Measurements from ENCODE around the gene AK8. TPM values are rescaled to one million over a fixed set of nuclear protein-coding genes. Genes with fewer than 3 reads are reported as not detected.

AK8 gene
- total RNA-seq, 2 donors from 2014 or later: 0.24 to 0.63 TPM

DNA sequence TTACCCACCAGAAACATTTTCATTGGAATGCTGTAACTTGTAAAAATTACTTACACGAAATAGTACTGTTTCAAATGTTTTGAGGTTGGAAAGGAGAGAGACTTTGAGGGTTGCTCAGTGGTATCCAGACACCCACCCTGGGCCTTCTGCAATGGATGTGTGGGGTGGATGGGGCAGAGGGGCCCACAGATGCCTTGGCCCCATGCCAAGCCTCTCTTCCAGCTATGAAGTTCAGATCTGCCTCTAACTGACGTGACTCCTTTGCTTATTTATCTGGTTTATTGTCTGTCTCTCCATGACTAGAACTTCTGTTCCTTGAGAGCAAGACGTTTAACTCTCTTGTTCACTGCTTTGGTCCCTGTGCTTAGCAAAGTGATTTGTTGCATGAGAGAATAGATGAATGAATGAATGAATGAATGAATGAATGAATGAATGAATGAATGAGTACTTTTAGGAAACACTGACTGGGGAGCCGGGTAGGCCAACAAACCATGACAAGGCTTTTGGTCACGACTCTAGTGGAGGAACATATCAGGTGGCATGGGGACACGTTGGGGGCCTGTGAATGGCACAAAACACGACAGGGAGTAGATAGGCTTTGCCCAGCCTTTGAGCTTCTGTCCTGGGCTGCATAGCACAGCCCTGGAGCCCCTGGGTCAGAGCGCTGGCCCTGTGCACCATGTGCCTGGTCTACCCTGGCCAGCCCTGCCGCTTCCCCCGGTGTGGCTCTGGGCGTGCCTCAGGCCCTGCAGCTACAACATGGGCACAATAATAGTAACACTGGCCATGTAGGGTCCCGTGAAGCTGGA lies 31.8 kb downstream of the AK8 start:
- no peak for DNase-seq
- Mint-ChIP-seq H3K36me3 (ENCODE audit: insufficient read depth in 2 of 2) (no peaks in the 10 kb centered on the region), H3K27me3 (ENCODE audit: low read depth) (no peaks in the 10 kb centered on the region), H3K27ac (no peak overlapping the region), H3K4me3 (no peak overlapping the region), H3K9me3 (no peaks in the 10 kb centered on the region), H3K4me1 (ENCODE audit: low read depth) (peaks cover 26% of the 10 kb centered on the region)
- ATAC-seq (replicated peaks in 1 of 2): no peak

DNA sequence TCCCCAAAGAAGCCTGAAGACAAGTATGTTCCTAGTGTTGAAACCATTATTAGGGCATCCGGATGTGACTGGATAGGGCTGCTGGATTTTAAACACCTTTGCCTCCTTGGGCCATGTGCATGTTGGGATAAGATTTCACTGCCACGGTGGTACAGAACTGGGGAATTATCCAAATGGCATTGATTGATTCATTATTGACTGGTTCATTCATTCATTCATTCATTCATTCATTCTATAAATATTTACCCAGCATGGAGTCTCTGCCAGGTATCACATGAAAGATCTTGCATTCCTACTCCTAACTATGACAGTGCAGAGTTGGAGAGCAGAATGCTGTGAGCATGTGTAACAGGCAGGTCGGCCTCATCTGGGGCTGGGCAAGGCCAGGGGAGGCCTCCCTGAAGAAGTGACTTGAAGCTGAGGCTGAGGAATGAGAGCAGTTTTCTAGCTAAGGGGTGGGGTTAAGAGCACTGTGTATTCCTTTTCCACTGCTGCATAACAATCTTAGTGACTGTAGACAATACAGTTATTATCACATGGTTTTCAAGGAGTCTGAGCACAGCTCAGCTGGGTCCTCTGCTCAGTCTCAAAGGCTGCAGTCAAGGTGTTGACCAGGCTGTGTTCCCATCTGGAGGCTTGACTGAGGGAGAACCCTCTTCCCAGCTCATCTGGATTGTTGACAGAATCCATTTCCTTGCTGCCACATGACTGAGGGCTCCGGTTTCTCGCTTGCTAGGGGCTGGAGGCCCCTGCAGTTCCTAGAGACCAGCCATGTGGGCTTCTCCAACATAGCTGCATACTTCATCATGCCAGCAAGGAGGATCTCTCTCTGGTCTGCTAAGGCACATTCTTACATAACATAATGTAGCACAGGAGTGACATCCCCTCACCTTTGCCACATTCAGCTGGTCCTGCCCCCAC lies 35.7 kb downstream of the AK8 start:
- no peaks in the 10 kb centered on the region for H3K9me3 Mint-ChIP-seq
- no peak overlapping the region for H3K4me3 Mint-ChIP-seq
- H3K36me3 Mint-ChIP-seq (ENCODE audit: insufficient read depth in 2 of 2): no peaks in the 10 kb centered on the region
- H3K27me3 Mint-ChIP-seq (ENCODE audit: low read depth): no peaks in the 10 kb centered on the region
- H3K4me1 Mint-ChIP-seq (ENCODE audit: low read depth): no peaks in the 10 kb centered on the region
- ATAC-seq (replicated peaks in 1 of 2) (no peak), DNase-seq (no peak)
- H3K27ac Mint-ChIP-seq: no peak overlapping the region

DNA sequence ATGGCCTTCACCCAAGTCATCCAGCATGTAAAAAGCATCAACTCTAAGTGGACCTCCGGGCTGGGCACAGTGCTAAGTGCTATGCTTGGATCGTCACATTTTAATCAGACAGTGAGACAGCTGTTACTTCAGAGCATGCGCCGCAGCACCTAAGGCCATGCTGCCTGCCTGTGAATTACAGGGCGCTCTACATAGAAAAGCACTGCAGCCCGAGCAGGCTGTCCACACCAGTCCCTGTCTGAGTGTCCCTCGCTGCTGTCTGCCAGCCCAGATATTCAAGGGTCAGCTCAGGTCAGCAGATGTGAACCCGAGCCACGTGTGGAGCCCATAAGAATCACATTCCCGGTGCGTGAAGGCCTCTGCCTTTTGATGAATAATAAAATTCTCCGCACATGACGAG lies 37.1 kb downstream of the AK8 start:
- no peak overlapping the region for H3K4me3 Mint-ChIP-seq
- ATAC-seq (replicated peaks in 1 of 2): no peak
- no peak for DNase-seq
- no peaks in the 10 kb centered on the region for H3K27me3 Mint-ChIP-seq (ENCODE audit: low read depth)
- H3K36me3 Mint-ChIP-seq (ENCODE audit: insufficient read depth in 2 of 2): no peaks in the 10 kb centered on the region
- no peaks in the 10 kb centered on the region for H3K4me1 Mint-ChIP-seq (ENCODE audit: low read depth)
- H3K9me3 Mint-ChIP-seq: no peaks in the 10 kb centered on the region
- no peak overlapping the region for H3K27ac Mint-ChIP-seq

DNA sequence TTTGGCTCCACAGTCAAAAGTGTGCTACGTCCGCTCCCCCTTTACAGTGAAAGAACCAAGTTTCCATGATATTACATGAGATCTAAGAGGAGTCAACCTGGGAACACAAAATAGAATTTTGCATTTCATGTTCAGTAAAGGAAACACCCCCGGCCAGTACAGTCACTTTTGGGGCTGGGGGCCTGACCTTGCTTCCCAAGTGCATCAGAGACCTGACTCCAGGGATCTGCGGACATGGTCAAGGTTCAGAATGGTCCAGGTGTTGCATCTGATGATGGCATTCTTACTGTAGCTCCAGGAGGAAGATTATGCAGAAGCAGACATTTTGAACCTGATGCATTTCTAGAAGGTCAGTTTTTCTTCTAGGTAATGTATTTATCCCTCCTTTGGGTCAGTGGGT lies 39.8 kb downstream of the AK8 start:
- Mint-ChIP-seq H3K4me1 (ENCODE audit: low read depth) (no peaks in the 10 kb centered on the region), H3K27me3 (ENCODE audit: low read depth) (peaks cover 7% of the 10 kb centered on the region), H3K9me3 (no peaks in the 10 kb centered on the region), H3K4me3 (no peak overlapping the region), H3K36me3 (ENCODE audit: insufficient read depth in 2 of 2) (no peaks in the 10 kb centered on the region), H3K27ac (no peak overlapping the region)
- ATAC-seq (replicated peaks in 1 of 2): no peak
- no peak for DNase-seq

DNA sequence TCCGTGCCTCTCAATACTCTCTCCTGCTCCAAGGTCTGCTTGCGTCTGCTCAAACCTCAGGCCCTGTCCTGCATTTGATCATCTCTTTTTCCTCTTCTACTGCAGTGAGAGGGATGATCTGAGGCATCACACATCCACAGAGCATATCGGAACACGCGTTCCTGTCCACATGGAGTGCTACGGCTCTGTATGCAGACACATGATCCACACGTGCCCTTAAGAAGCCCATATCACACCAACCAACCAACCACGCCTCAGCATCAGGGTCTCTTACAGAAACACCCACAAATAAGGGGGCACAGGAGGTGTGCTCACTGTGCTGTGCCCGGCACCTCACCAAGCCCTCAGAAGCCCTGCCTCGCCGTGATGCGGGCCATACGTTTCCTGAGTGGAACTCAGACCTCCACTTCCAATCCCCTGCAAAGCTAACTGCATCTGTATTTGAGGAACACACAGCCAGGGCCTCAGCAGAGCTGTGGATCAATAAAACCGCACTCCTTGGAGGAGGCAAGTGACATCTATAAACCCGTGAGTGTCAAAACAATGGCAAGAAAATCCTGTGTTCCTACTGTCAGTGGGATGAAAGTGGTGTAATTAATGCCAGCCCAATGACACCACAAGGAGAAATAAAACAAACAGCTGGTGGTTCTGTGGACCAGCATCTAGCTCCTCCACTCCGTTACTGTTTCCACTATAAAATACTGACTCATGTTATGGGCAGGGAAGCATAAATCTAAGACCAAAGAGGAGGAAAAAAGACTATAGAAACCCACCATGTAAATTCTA lies 40.4 kb downstream of the AK8 start:
- no peaks in the 10 kb centered on the region for H3K4me1 Mint-ChIP-seq (ENCODE audit: low read depth)
- ATAC-seq (replicated peaks in 1 of 2): no peak
- DNase-seq: no peak
- H3K9me3 Mint-ChIP-seq: no peaks in the 10 kb centered on the region
- no peaks in the 10 kb centered on the region for H3K36me3 Mint-ChIP-seq (ENCODE audit: insufficient read depth in 2 of 2)
- no peak overlapping the region for H3K4me3 Mint-ChIP-seq
- H3K27ac Mint-ChIP-seq: no peak overlapping the region
- peaks cover 8% of the 10 kb centered on the region for H3K27me3 Mint-ChIP-seq (ENCODE audit: low read depth)

DNA sequence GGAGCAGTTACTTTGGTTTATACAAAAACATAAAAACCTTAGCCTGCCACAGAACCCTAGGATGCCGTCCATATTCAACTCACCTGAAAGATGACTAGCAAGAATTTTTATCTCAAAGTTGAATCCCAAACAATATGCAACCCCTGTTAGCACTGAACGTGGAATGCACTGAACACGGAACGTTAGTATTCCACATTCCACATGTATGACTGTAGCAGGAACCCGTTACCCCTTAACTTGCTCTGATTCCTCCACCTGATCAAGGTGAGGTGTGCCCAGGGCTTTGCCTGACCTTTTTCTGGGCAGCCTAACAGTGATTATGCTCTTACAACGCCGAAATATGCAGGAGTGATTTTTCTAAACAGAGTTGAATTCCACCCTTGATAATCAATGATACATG lies 43.7 kb downstream of the AK8 start:
- ATAC-seq (replicated peaks in 1 of 2) (no peak), DNase-seq (no peak)
- Mint-ChIP-seq H3K36me3 (ENCODE audit: insufficient read depth in 2 of 2) (no peaks in the 10 kb centered on the region), H3K9me3 (no peaks in the 10 kb centered on the region), H3K27ac (no peak overlapping the region), H3K4me3 (no peak overlapping the region), H3K4me1 (ENCODE audit: low read depth) (no peaks in the 10 kb centered on the region), H3K27me3 (ENCODE audit: low read depth) (peaks cover 13% of the 10 kb centered on the region)

DNA sequence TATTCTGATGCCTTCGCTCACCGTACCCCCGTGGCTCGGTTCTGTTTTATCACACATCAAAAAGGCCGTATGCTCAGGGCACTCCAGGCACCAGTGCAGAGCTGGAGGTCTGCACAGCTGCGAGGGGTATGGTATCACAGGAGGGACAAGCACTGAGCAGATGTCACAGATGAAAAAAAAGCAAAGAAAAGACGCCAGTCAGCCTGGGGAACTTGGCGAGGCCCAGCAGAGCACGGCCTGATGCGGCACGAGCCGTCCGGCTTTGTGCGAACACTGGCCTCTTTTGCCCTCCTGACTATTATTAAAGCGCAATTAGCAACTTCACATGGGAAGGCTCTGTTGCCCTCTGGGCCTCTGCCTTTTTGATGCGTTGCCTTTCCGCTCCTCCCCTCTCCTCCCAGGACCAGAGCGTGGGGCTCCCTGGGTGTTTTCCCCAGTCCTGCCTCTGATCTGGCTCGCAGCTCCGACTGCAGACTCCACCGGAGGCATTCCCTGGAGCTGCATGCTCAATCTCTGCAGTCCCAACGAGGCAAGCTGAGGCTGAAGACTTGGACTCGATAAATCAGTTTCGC lies 44.4 kb downstream of the AK8 start:
- Mint-ChIP-seq H3K9me3 (no peaks in the 10 kb centered on the region), H3K27me3 (ENCODE audit: low read depth) (peaks cover 13% of the 10 kb centered on the region), H3K4me1 (ENCODE audit: low read depth) (no peaks in the 10 kb centered on the region), H3K36me3 (ENCODE audit: insufficient read depth in 2 of 2) (no peaks in the 10 kb centered on the region), H3K4me3 (no peak overlapping the region), H3K27ac (no peak overlapping the region)
- no peak for DNase-seq
- no peak for ATAC-seq (replicated peaks in 1 of 2)

DNA sequence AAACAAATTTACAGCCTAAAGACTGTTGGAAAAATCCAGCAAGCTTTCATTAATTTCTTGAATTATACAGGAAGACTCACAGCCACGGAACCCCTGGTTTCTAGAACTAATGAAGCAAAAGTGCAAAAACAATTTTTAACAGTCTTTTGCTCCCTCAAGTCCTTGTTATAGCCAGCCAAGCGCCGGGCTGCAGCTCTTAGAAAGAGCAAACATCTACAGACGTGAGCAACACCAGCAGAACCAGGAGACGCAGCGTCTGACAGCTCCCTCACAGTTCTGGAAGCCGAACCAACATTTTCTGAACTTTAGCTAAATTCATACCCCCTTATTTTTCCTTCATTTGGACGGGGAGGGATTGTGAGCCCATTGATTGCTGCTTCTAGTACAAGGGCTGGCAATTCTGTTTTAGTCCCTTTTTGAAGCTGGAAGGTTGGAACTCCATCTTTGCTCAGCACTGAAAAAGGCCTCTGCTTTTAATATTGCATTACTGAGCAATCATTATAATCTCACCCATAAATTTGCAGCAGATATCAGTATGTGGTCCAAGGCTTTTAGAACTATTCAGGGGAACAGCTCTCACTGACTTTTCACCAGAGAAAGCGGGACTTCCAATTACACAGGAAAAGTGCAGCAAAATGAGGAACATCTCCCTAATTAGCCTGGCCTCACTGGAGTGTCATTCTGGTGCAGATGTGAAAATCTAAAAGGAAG lies 45.8 kb downstream of the AK8 start:
- DNase-seq (no peak), ATAC-seq (replicated peaks in 1 of 2) (no peak)
- H3K9me3 Mint-ChIP-seq: no peaks in the 10 kb centered on the region
- no peaks in the 10 kb centered on the region for H3K36me3 Mint-ChIP-seq (ENCODE audit: insufficient read depth in 2 of 2)
- no peak overlapping the region for H3K27ac Mint-ChIP-seq
- peaks cover 13% of the 10 kb centered on the region for H3K27me3 Mint-ChIP-seq (ENCODE audit: low read depth)
- no peak overlapping the region for H3K4me3 Mint-ChIP-seq
- no peaks in the 10 kb centered on the region for H3K4me1 Mint-ChIP-seq (ENCODE audit: low read depth)

DNA sequence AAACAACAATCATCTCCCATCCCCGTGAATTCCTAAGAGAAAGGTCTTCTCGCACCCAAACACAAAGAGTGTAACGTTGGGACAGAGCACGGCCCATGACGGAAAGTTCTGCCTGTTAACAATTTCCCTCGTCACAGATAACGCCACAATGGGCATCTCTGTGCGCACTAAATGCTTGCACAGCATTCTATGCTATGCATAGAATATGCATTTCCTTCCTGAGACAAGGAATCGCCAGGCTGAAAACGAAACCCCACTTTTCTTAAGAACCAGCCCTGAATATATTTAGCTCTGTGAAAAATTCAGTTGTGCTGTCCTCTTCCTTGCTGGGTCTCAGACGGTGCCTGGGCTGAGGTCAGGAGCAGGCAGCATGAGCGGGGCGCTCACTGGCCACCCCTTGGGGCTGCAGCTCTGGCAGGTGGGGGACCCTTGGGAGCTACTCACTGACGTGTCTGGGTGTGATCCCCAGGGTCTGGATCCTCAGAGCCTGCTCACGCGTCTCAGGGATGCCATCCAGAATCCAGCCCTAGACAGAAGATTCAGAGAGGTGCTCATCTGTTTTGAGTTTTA lies 49.8 kb downstream of the AK8 start:
- Mint-ChIP-seq H3K4me1 (ENCODE audit: low read depth) (no peaks in the 10 kb centered on the region), H3K27me3 (ENCODE audit: low read depth) (peaks cover 13% of the 10 kb centered on the region), H3K4me3 (no peak overlapping the region), H3K9me3 (no peaks in the 10 kb centered on the region), H3K27ac (no peak overlapping the region), H3K36me3 (ENCODE audit: insufficient read depth in 2 of 2) (no peaks in the 10 kb centered on the region)
- no peak for DNase-seq
- ATAC-seq (replicated peaks in 1 of 2): no peak

DNA sequence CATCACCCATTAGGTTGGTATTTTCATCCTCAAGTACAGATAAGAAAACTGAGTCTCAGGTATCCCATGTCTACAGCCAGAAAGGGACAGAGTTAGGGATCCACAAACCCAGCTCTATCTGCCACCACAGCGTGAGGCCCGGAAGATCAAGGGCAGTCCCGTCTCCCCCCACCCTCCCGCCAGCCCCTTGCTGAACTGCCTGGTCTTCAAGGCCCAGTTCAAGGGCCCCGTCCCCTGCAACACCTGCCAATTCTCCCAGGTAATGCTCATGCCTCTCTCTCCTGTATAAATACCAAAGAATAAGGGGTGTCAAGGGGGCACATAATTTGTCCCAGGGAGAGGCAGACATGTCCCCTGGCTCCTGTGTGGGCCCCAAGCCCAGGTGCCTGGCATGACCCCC lies 50.7 kb downstream of the AK8 start:
- no peaks in the 10 kb centered on the region for H3K9me3 Mint-ChIP-seq
- no peak for DNase-seq
- H3K27ac Mint-ChIP-seq: no peak overlapping the region
- no peaks in the 10 kb centered on the region for H3K4me1 Mint-ChIP-seq (ENCODE audit: low read depth)
- no peak overlapping the region for H3K4me3 Mint-ChIP-seq
- no peaks in the 10 kb centered on the region for H3K36me3 Mint-ChIP-seq (ENCODE audit: insufficient read depth in 2 of 2)
- ATAC-seq (replicated peaks in 1 of 2): no peak
- H3K27me3 Mint-ChIP-seq (ENCODE audit: low read depth): peaks cover 12% of the 10 kb centered on the region

DNA sequence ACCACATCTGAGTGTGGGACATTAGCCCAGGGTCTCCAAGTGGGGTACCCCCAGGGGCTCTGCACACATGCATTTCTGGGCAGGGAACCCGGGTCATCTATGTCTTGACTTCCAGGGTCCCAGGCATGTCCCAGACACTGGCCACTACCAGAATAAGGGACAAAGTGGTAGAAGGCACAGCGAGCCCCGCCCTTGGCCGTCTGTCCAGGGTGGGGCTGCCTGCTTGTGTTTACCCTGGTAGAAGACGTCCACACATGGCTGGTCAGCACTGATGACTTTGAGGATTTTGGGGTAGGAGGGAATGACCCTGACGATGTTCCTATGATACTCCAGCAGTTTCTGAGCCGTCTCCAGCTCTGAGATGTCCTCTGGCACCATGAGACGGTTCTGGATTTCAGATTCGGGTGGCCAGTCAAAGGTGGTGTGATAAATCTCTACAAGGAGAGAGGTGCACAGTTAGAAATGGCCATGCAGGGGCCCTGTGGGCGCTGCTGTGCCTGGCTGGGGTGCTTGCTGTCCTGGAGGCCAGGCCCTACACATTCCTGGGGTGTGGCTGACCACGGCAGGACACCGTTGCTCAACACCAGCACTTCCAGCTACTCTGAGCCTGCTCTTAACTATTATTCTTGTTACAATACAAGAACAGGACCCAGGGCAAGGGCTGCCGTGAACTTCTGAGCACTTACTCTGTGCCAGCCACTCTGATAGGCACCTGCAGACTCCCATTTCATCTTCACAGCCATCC lies 51.3 kb downstream of the AK8 start:
- H3K27me3 Mint-ChIP-seq (ENCODE audit: low read depth): peaks cover 12% of the 10 kb centered on the region

More for the DNA sequence above, 51.3 kb downstream of the AK8 start:
- Mint-ChIP-seq H3K4me3 (no peak overlapping the region), H3K4me1 (ENCODE audit: low read depth) (no peaks in the 10 kb centered on the region), H3K27ac (no peak overlapping the region), H3K36me3 (ENCODE audit: insufficient read depth in 2 of 2) (no peaks in the 10 kb centered on the region), H3K9me3 (no peaks in the 10 kb centered on the region)
- ATAC-seq (replicated peaks in 1 of 2) (no peak), DNase-seq (no peak)
